HepG2 (cell line): ENCODE results near the gene LDB3. TPM values are rescaled to one million over a fixed set of nuclear protein-coding genes. Genes with fewer than 3 reads are reported as not detected.

Source experiments
- ATAC-seq: fragments of 200-7000 bp; cut with Tn5 transposase; 3 replicates; pipeline ENCODE4 v1.9.1; 2020; ENCODE audit warnings: mild to moderate bottlenecking, moderate library complexity
- BruUV-seq: library from RNA; stranded (reverse); fragments of 400-500 nt; replicated peaks from 2 replicates; lab custom pipeline; 2021; lab: Mats Ljungman, UMichigan
- CTCF ChIA-PET: fragments of 300-600 bp; formaldehyde crosslinking; extraction: SDS; loops from one replicate; lab custom pipeline; 2021; ENCODE audit warnings: low total read pairs, inconsistent platforms, low intra/inter-chr PET ratio; lab: Yijun Ruan, JAX
- POLR2A ChIA-PET: fragments of 350-600 bp; sonication (Branson Sonifier 250); formaldehyde crosslinking; loops from one replicate; lab custom pipeline; 2020; ENCODE audit warnings: antibody characterized with exemption, inconsistent platforms; lab: Yijun Ruan, JAX
- DNase-seq: peaks from one replicate; pipeline ENCODE4 v3.0.0-alpha.2; 2015; ENCODE audit warnings: low spot score
- FAIRE-seq: peaks from 3 replicates; lab custom pipeline; 2011; peaks lifted over from hg19 to GRCh38; lab: Jason Lieb, UNC
- H2AFZ ChIP-seq: one replicate; pipeline ENCODE4 v1.6.1; 2011; ENCODE audit warnings: low read length, inconsistent platforms
- H3K27ac ChIP-seq: fragments of 300-600 bp; 3 replicates; pipeline ENCODE4 v1.8.0; 2011; ENCODE audit warnings: mixed run types, mild to moderate bottlenecking, mixed read lengths, low read length, inconsistent platforms; ENCODE audit not compliant: insufficient read depth; ENCODE audit errors: extremely low read length
- H3K27me3 ChIP-seq, 2 experiments: fragments of 200-600 bp in 1 of 2; 2 replicates in 1 of 2; 3 replicates in 1 of 2; pipeline versions ENCODE4 v1.6.0 to v1.8.0; 2011; ENCODE audit warnings: low read length in 2 of 2, mild to moderate bottlenecking in 2 of 2, moderate library complexity in 2 of 2, inconsistent platforms in 1 of 2; ENCODE audit not compliant: insufficient read depth in 2 of 2, control insufficient read depth in 1 of 2
- H3K36me3 ChIP-seq, 2 experiments: fragments of 200-600 bp in 1 of 2; replicated peaks in 1 of 2; 2 replicates in 1 of 2; 3 replicates in 1 of 2; pipeline versions ENCODE4 v1.5.1 to v1.8.0; 2011; ENCODE audit warnings: low read length in 2 of 2, inconsistent platforms in 1 of 2; ENCODE audit not compliant: insufficient read depth in 2 of 2, control insufficient read depth in 1 of 2
- H3K4me1 ChIP-seq: 2 replicates; pipeline ENCODE4 v1.5.1; 2012; ENCODE audit warnings: low read length, inconsistent platforms; ENCODE audit not compliant: insufficient read depth
- H3K4me2 ChIP-seq: 2 replicates; pipeline ENCODE4 v1.6.0; 2011; ENCODE audit warnings: low read depth, low read length, inconsistent platforms
- H3K4me3 ChIP-seq, 3 experiments: fragments of 200-600 bp in 1 of 3; sonication (generic), shearing (Covaris generic) in 1 of 3; replicated peaks in 1 of 3; 2 replicates each; pipeline ENCODE4 v1.5.1; 2011 to 2016; ENCODE audit warnings: low read length in 3 of 3, inconsistent platforms in 2 of 3, low read depth in 2 of 3, mild to moderate bottlenecking in 2 of 3, control low read depth in 1 of 3, mixed read lengths in 1 of 3; ENCODE audit not compliant: insufficient read depth in 1 of 3
- H3K79me2 ChIP-seq: one replicate; pipeline ENCODE4 v1.6.1; 2011; ENCODE audit warnings: low read length, inconsistent platforms; ENCODE audit not compliant: insufficient read depth
- H3K9ac ChIP-seq: 2 replicates; pipeline ENCODE4 v1.6.0; 2011; ENCODE audit warnings: mild to moderate bottlenecking, low read depth, low read length, inconsistent platforms; ENCODE audit not compliant: insufficient read depth
- H3K9me3 ChIP-seq: 2 replicates; pipeline ENCODE4 v1.5.1; 2012; ENCODE audit warnings: mild to moderate bottlenecking, low read length
- H4K20me1 ChIP-seq: 2 replicates; pipeline ENCODE4 v1.6.0; 2011; ENCODE audit warnings: inconsistent platforms, mild to moderate bottlenecking, low read length, moderate library complexity; ENCODE audit not compliant: insufficient read depth
- CBX5 ChIP-seq: sonication (generic); formaldehyde crosslinking; IDR thresholded peaks from 2 replicates; pipeline ENCODE4 v1.4.0; 2020; ENCODE audit warnings: missing genetic modification reagents, borderline replicate concordance
- HOXA3 ChIP-seq: sonication (generic); formaldehyde crosslinking; IDR thresholded peaks from 2 replicates; pipeline ENCODE4 v1.5.0; 2020; ENCODE audit warnings: missing genetic modification reagents
- JUNB ChIP-seq: sonication (generic); formaldehyde crosslinking; IDR thresholded peaks from 2 replicates; pipeline ENCODE4 v1.8.0; 2022; ENCODE audit warnings: missing genetic modification reagents, mild to moderate bottlenecking, borderline replicate concordance
- NFATC3 ChIP-seq: sonication (generic); formaldehyde crosslinking; IDR thresholded peaks from 2 replicates; pipeline ENCODE4 v1.5.1; 2020; ENCODE audit warnings: mild to moderate bottlenecking, missing genetic modification reagents
- PHF21A ChIP-seq: sonication (generic); formaldehyde crosslinking; IDR thresholded peaks from 2 replicates; pipeline ENCODE4 v1.5.0; 2020; ENCODE audit warnings: mild to moderate bottlenecking, missing genetic modification reagents
- RXRA ChIP-seq: sonication (generic); formaldehyde crosslinking; IDR thresholded peaks from 2 replicates; pipeline ENCODE4 v1.5.1; 2020; ENCODE audit warnings: missing genetic modification reagents
- SAP130 ChIP-seq: IDR thresholded peaks from 2 replicates; pipeline ENCODE4 v1.6.1; 2016; ENCODE audit warnings: low read depth
- ZNF160 ChIP-seq: sonication (generic); formaldehyde crosslinking; IDR thresholded peaks from 2 replicates; pipeline ENCODE4 v1.8.0; 2022; ENCODE audit warnings: mild to moderate bottlenecking, inconsistent platforms, missing genetic modification reagents
- ZNF292 ChIP-seq: sonication (generic); formaldehyde crosslinking; IDR thresholded peaks from 2 replicates; pipeline ENCODE4 v1.8.1; 2022; ENCODE audit warnings: mild to moderate bottlenecking, low read depth, missing genetic modification reagents, borderline replicate concordance
- ZNF720 ChIP-seq: sonication (generic); formaldehyde crosslinking; IDR thresholded peaks from 2 replicates; pipeline ENCODE4 v1.4.0; 2020; ENCODE audit warnings: missing genetic modification reagents
- ZNF766 ChIP-seq: sonication (generic); formaldehyde crosslinking; IDR thresholded peaks from 2 replicates; pipeline ENCODE4 v1.5.0; 2020; ENCODE audit warnings: missing genetic modification reagents, borderline replicate concordance
- ZNF841 ChIP-seq: sonication (generic); formaldehyde crosslinking; IDR thresholded peaks from 2 replicates; pipeline ENCODE4 v1.8.1; 2023; ENCODE audit warnings: missing genetic modification reagents, borderline replicate concordance
- WGBS: methylation state at CpG from one replicate; pipeline ENCODE4 v1.1.6; 2017; ENCODE audit warnings: low lambda C conversion rate; 5-methylcytosine and 5-hydroxymethylcytosine counted together
- in situ Hi-C: cut with HindIII; loops from 2 replicates; pipeline ENCODE4 v1.10.0; 2017; ENCODE audit warnings: low pct_unique_long_range_greater_than_20kb; ENCODE audit not compliant: extremely low pct_ligation_motif_present
- intact Hi-C: fragments of 100-400 bp; cut with micrococcal nuclease; formaldehyde crosslinking; loops from one replicate; pipeline ENCODE4 v1.10.0; 2022; ENCODE audit not compliant: unreplicated experiment
- polyA plus RNA-seq, 8 experiments: library from polyadenylated mRNA; depleted of rRNA in 3 of 8; stranded (reverse) in 7 of 8; unstranded in 1 of 8; fragments of >200 nt; fragmentation: Illumina TruSeq in 4 of 8; extraction: Trizol in 4 of 8; gene quantifications; 2 replicates each; pipeline versions ENCODE4 v1.2.1 to v1.2.3, GENCODE V29; 2011 to 2016; ENCODE audit warnings: low read depth in 4 of 8, missing spikeins in 1 of 8, mixed read lengths in 1 of 8; ENCODE audit not compliant: insufficient read depth in 1 of 8
- total RNA-seq, 5 experiments: library from RNA; depleted of rRNA; stranded (reverse); fragments of >200 nt; fragmentation: Illumina TruSeq; extraction: Trizol; gene quantifications; 2 replicates each; pipeline ENCODE4 v1.2.3, GENCODE V29; 2016; ENCODE audit warnings: low read depth in 1 of 5
- TF ChIP-seq, protein P1 (sequence below): sonication (generic); formaldehyde crosslinking; IDR thresholded peaks from 2 replicates; pipeline ENCODE4 v1.4.0; 2020; ENCODE audit warnings: mild to moderate bottlenecking, missing genetic modification reagents
- TF ChIP-seq, protein P2 (sequence below): sonication (generic); formaldehyde crosslinking; IDR thresholded peaks from 2 replicates; pipeline ENCODE4 v1.4.0; 2020; ENCODE audit warnings: low read depth, mild to moderate bottlenecking, missing genetic modification reagents
- TF ChIP-seq, protein P3 (sequence below): sonication (generic); formaldehyde crosslinking; IDR thresholded peaks from 2 replicates; pipeline ENCODE4 v1.5.0; 2020; ENCODE audit warnings: missing genetic modification reagents, mild to moderate bottlenecking, borderline replicate concordance
- TF ChIP-seq, protein P4 (sequence below): sonication (generic); formaldehyde crosslinking; IDR thresholded peaks from 2 replicates; pipeline ENCODE4 v1.4.0; 2020; ENCODE audit warnings: mild to moderate bottlenecking, missing genetic modification reagents

Gene LDB3
- total and polyA plus RNA-seq, 2 of the 13 experiments (the other 11 are each of a cell fraction or from before 2014, with no cell fraction given) = not detected

DNA sequence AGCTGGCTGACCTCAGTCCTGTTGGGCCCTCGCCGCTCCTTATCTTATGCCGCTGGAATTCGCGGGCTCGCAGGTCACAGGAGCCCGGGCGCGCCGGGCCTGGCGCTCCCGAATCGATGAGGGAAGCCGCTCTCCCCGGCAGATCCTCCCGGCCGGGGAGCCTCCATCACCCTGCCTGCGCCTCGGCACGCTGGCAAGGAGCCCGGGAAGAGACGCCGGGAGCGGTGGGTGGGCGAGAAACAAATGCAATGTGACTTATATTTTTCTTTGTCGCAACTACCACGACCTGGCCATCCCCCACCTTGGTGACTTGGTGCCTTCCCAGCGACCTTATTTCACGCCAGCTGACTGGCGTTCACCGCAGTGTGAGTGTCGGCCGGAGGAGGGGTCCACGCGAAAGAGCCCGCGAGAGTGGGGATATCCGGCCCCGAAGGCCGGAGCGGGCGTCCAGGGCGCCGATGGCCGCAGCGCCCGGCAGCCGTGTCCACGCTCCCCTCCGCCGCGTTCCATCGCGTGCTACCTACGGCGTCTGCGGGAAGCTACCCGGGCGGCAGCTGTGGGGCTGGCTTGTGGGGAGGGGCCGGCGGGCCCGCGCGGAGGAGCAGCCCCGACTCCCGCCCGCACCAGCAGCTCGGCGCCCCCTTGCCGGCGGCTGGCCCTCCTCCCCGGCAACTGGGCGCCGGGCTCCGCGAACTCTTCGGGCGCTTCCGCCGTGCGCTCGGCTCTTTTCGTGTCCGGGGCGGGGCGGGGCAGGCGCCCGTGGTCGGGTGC lies 87.6 kb downstream of the LDB3 start (continued):
- no peak for TF ChIP-seq ZNF841
- TF ChIP-seq HOXA3 (CRISPR knock-in tag) = peak; percentile 34; the same call in 1 of the 2 replicates
- peak; percentile 90 for TF ChIP-seq RXRA (CRISPR knock-in tag)
- TF ChIP-seq ZNF766 (CRISPR knock-in tag) = no peak
- no peak for TF ChIP-seq ZNF720 (CRISPR knock-in tag)
- TF ChIP-seq ZNF292 (CRISPR knock-in tag) = 0 out of 2 replicates have a peak, but pooled peaks have one; percentile 43

DNA sequence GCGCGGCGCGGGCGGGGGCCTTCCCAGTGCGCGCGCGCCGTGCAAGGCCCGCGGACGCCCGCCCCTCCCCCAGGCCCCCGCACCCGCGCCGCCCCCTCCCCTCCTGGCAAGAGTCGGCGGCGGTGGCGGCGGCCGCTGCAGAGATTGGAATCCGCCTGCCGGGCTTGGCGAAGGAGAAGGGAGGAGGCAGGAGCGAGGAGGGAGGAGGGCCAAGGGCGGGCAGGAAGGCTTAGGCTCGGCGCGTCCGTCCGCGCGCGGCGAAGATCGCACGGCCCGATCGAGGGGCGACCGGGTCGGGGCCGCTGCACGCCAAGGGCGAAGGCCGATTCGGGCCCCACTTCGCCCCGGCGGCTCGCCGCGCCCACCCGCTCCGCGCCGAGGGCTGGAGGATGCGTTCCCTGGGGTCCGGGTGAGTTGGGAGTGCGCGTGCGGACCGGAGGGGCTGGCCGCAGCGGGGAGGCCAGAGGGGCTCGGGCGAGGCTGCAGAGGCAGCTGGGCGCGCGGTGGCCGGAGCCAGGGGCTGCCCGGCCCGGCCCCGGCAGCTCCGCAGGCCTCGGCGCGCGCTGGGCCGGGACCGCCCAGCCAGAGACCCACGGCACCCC lies 88.3 kb downstream of the LDB3 start, which contains the start of gene BMPR1A:
BMPR1A (plus strand) TSS at position 109 of the 602 bp plus-strand sequence. CDS start 119,400 bp downstream, outside the sequence.
- Histone ChIP-seq H3K9ac (peak within 1 kb of the TSS; percentile 99), H2AFZ (peak within 1 kb of the TSS; percentile 16), H3K27ac (peak within 1 kb of the TSS; percentile 98), H3K36me3 (no peaks in the 10 kb centered on the region), H3K9me3 (no peaks in the 10 kb centered on the region), H4K20me1 (peaks cover 16% of the 10 kb centered on the region), H3K4me3 (peak within 1 kb of the TSS; percentile 83 to 97 (median 94)), H3K79me2 (peaks cover 51% of the 10 kb centered on the region), H3K4me1 (peaks cover 56% of the 10 kb centered on the region), H3K4me2 (peak within 1 kb of the TSS; percentile 86), H3K27me3 (no peaks in the 10 kb centered on the region; a peak in 1 of 5 replicates)
- ATAC-seq (peak; percentile 49), FAIRE-seq (no peak), DNase-seq (no peak)
- CTCF ChIA-PET = interaction anchor here (1.6 kb wide), 1 partner anchor 45 kb away, joined by 4 read pairs; no protein-coding TSS in a partner anchor
- intact Hi-C loops = loop anchor here (5.0 kb wide), 1 partner anchor 141 kb away; no protein-coding TSS in a partner anchor
- no CpG with 5 or more reads among the region's 85 CpGs for WGBS
- in situ Hi-C loops = no loop called here
- no TSS peak for BruUV-seq
- POLR2A ChIA-PET = interaction anchor here (0.8 to 3.1 kb wide), 12 partner anchors 12 to 203 kb away, joined by 3 to 15 read pairs (median 5); no protein-coding TSS in a partner anchor
- TF ChIP-seq SAP130 (CRISPR knock-in tag) (no peak; the same call in 1 of the 2 replicates), NFATC3 (CRISPR knock-in tag) (no peak), CBX5 (CRISPR knock-in tag) (no peak), JUNB (no peak), PHF21A (CRISPR knock-in tag) (no peak), ZNF160 (CRISPR knock-in tag) (no peak)
- TF ChIP-seq, protein P1, sequence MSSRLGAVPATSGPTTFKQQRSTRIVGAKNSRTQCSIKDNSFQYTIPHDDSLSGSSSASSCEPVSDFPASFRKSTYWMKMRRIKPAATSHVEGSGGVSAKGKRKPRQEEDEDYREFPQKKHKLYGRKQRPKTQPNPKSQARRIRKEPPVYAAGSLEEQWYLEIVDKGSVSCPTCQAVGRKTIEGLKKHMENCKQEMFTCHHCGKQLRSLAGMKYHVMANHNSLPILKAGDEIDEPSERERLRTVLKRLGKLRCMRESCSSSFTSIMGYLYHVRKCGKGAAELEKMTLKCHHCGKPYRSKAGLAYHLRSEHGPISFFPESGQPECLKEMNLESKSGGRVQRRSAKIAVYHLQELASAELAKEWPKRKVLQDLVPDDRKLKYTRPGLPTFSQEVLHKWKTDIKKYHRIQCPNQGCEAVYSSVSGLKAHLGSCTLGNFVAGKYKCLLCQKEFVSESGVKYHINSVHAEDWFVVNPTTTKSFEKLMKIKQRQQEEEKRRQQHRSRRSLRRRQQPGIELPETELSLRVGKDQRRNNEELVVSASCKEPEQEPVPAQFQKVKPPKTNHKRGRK (CRISPR knock-in tag) = no peak
- TF ChIP-seq, protein P2, sequence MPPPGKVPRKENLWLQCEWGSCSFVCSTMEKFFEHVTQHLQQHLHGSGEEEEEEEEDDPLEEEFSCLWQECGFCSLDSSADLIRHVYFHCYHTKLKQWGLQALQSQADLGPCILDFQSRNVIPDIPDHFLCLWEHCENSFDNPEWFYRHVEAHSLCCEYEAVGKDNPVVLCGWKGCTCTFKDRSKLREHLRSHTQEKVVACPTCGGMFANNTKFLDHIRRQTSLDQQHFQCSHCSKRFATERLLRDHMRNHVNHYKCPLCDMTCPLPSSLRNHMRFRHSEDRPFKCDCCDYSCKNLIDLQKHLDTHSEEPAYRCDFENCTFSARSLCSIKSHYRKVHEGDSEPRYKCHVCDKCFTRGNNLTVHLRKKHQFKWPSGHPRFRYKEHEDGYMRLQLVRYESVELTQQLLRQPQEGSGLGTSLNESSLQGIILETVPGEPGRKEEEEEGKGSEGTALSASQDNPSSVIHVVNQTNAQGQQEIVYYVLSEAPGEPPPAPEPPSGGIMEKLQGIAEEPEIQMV (CRISPR knock-in tag) = peak; percentile 65; the same call in 1 of the 2 replicates
- TF ChIP-seq, protein P3, sequence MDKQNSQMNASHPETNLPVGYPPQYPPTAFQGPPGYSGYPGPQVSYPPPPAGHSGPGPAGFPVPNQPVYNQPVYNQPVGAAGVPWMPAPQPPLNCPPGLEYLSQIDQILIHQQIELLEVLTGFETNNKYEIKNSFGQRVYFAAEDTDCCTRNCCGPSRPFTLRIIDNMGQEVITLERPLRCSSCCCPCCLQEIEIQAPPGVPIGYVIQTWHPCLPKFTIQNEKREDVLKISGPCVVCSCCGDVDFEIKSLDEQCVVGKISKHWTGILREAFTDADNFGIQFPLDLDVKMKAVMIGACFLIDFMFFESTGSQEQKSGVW (CRISPR knock-in tag) = no peak
- TF ChIP-seq, protein P4, sequence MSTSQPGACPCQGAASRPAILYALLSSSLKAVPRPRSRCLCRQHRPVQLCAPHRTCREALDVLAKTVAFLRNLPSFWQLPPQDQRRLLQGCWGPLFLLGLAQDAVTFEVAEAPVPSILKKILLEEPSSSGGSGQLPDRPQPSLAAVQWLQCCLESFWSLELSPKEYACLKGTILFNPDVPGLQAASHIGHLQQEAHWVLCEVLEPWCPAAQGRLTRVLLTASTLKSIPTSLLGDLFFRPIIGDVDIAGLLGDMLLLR (CRISPR knock-in tag) = no peak
